GM06990 (cell line): ENCODE data around the gene SLC35A3.

ENCODE experiments used
- DNase-seq: peaks from one replicate; pipeline ENCODE4 v3.0.0-alpha.2; 2011; ENCODE audit not compliant: insufficient read length; ENCODE audit errors: extremely low read depth
- H3K27me3 ChIP-seq: replicated peaks from 2 replicates; pipeline ENCODE4 v1.6.0; 2011; ENCODE audit warnings: low read length; ENCODE audit not compliant: control insufficient read depth, insufficient read depth
- H3K36me3 ChIP-seq: 2 replicates; pipeline ENCODE4 v1.5.1; 2011; ENCODE audit warnings: low read length; ENCODE audit not compliant: control insufficient read depth, insufficient read depth
- H3K4me3 ChIP-seq: replicated peaks from 2 replicates; pipeline ENCODE4 v1.5.1; 2011; ENCODE audit warnings: low read depth, mild to moderate bottlenecking, control low read depth, low read length
- CTCF ChIP-seq: IDR thresholded peaks from 2 replicates; pipeline ENCODE4 v1.5.1; 2011; ENCODE audit warnings: low read length, control low read depth, mild to moderate bottlenecking, inconsistent platforms; ENCODE audit not compliant: insufficient read depth, poor library complexity, severe bottlenecking

SLC35A3 gene

DNA sequence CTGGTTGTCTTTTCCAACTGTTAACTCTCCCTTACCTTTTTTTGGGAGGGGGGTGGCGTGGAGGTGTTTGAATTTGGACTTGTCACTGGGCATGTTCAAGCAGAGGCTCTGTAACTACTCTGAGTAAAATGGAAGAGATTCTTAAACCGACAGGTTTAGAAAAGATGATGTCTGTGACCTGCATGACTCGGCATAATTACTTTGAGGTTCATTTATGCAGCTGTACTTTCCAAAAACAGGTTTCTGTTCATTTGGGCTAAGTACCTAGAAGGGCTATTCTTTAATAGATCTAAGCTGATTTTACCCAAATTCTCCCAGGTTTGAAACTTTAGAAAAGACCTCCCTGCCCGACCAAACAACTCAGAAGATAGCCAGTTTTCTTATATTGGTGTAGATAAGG lies 80.3 kb downstream of the SLC35A3 start:
- H3K4me3 ChIP-seq = 0 out of 2 replicates have a peak overlapping the region, but pooled peaks have one; percentile 3
- peaks cover 2% of the 10 kb centered on the region; the same call in 1 of the 2 replicates for H3K36me3 ChIP-seq
- H3K27me3 ChIP-seq = no peaks in the 10 kb centered on the region
- no peak for DNase-seq
- no peak for TF ChIP-seq CTCF

- peaks cover 2% of the 10 kb centered on the region; the same call in 1 of the 2 replicates for H3K36me3 ChIP-seq
- DNase-seq = no peak
- no peak overlapping the region for H3K4me3 ChIP-seq
- no peaks in the 10 kb centered on the region for H3K27me3 ChIP-seq
- TF ChIP-seq CTCF = no peak
Observed at GRCh38 chr1:100051401-100051800, 81.6 kb downstream of the SLC35A3 start.

- Histone ChIP-seq H3K27me3 (no peaks in the 10 kb centered on the region), H3K36me3 (peaks cover 2% of the 10 kb centered on the region; the same call in 1 of the 2 replicates), H3K4me3 (no peak overlapping the region)
- no peak for TF ChIP-seq CTCF
- no peak for DNase-seq
Observed at GRCh38 chr1:100051893-100052292, 82.1 kb downstream of the SLC35A3 start.

GRCh38 chr1:100053119-100053518 lies 83.3 kb downstream of the SLC35A3 start:
- Histone ChIP-seq H3K27me3 (no peaks in the 10 kb centered on the region), H3K4me3 (no peak overlapping the region), H3K36me3 (peaks cover 2% of the 10 kb centered on the region; the same call in 1 of the 2 replicates)
- DNase-seq = no peak
- TF ChIP-seq CTCF = no peak

DNA sequence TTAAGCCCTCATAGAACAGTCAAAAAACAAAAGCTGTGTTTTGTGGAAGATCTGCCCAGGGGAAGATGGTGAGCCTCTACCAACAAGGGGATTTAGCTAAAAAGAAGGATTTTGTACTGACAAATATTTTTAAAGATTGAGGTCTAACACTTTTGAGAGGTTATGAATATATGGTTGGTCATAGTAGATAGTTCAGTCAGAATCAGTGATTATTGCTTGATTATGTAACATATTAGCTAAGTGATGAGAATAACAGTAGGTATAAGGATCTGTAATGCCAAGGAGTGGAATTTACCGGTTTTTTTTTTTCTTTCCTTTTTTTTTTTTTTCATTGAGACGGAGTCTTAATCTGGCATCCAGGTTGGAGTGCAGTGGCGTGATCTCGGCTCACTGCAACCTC lies 83.9 kb downstream of the SLC35A3 start:
- Histone ChIP-seq H3K4me3 (no peak overlapping the region), H3K27me3 (no peaks in the 10 kb centered on the region), H3K36me3 (peaks cover 2% of the 10 kb centered on the region; the same call in 1 of the 2 replicates)
- TF ChIP-seq CTCF = no peak
- no peak for DNase-seq

DNA sequence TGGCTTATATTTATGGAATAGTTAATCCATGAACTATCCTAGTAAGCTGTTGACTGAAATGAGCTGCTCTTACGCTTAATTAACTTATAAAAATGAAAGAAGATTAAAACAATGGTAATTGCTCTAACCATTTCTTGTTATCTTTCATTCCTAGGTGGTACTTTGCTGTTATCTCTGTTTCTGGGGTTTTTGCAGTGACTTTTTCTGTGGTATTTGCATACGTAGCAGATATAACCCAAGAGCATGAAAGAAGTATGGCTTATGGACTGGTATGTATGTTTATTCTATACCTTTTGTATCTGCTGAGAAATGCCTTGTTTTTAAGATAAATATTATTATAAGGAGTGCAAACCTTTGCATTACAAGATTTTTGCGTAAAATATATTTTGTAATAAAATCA lies 91.9 kb downstream of the SLC35A3 start:
- TF ChIP-seq CTCF = no peak
- H3K27me3 ChIP-seq = no peaks in the 10 kb centered on the region
- H3K4me3 ChIP-seq = no peak overlapping the region
- peaks cover 5% of the 10 kb centered on the region for H3K36me3 ChIP-seq
- no peak for DNase-seq
